Esophagus squamous epithelium (tissue), 4 donors: ENCODE measurements around the gene NSMF.

Experiments
- POLR2A ChIP-seq, 4 donors: fragments of 450-650 bp; IDR thresholded peaks; one replicate each; pipeline ENCODE4 v1.6.1; 2017; ENCODE audit warnings: antibody characterized with exemption in 4 of 4, mild to moderate bottlenecking in 4 of 4, moderate library complexity in 3 of 4
- TF ChIP-seq, protein P1 (sequence below), 6 experiments: fragments of 450-650 bp in 4 of 6; fragments of 200-600 bp in 2 of 6; sonication (generic) in 2 of 6; IDR thresholded peaks; one replicate each; pipeline ENCODE4 v1.5.1; 2016 to 2019; ENCODE audit warnings: antibody characterized with exemption in 6 of 6, mild to moderate bottlenecking in 4 of 6, moderate library complexity in 4 of 6

DNA sequence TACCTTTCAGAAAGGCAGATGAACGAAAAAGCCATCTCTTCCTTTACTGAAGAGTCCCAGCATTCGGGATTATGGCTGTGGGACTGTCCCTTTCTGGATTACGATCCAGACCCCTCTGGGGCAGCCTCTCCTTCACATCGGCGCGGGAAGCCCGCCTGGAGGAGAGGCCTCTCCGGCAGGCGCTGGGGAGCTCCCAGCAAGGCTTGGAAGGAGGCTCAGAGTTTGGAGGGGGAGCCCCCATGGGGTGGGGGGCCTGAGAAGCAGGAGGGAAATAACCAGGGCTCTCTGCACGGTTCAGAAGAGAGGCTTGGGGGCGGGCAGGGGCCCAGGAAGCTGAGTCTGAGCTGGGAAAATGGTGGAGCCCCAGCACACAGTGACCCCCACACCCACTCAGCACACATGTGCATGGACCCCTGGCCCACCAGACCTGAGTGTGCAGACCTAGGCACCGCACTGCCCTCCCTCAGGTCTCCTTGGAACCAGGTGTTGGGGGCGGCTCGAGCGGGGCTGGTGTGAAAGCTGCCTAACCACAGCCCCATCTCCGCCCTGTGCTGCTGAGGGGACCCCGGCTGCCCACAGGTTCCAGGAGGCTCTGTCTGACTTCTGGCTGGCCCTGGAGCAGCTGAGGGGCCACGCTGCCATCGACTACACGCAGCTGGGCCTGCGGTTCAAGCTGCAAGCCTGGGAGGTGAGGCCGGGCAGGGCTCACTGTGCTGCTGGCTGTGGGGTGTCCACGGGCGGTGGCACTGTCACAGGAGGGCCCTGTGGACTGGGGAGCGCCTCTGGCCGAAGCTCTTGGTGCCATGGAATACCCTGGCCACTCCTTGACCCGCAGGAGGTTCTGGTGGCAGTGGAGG lies 31.5 kb downstream of the NSMF start:
- TF ChIP-seq, protein P1, sequence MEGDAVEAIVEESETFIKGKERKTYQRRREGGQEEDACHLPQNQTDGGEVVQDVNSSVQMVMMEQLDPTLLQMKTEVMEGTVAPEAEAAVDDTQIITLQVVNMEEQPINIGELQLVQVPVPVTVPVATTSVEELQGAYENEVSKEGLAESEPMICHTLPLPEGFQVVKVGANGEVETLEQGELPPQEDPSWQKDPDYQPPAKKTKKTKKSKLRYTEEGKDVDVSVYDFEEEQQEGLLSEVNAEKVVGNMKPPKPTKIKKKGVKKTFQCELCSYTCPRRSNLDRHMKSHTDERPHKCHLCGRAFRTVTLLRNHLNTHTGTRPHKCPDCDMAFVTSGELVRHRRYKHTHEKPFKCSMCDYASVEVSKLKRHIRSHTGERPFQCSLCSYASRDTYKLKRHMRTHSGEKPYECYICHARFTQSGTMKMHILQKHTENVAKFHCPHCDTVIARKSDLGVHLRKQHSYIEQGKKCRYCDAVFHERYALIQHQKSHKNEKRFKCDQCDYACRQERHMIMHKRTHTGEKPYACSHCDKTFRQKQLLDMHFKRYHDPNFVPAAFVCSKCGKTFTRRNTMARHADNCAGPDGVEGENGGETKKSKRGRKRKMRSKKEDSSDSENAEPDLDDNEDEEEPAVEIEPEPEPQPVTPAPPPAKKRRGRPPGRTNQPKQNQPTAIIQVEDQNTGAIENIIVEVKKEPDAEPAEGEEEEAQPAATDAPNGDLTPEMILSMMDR (IDR thresholded peaks at IDR 0.05), result no peak
- no peak for TF ChIP-seq POLR2A (IDR thresholded peaks at IDR 0.05)
